ENCODE measurements around the gene LPCAT2. TPM values are rescaled to one million over a fixed set of nuclear protein-coding genes. Genes with fewer than 3 reads are reported as not detected.

Gene LPCAT2
- total and polyA plus RNA-seq, 2 of the 8 experiments (the other 6 are each of a cell fraction or from before 2014, with no cell fraction given): 2.2 to 10.6 TPM

GRCh38 chr16:55467898-55468297 lies 41.0 kb upstream of the LPCAT2 start:
- H4K20me1 ChIP-seq (replicated peaks in 1 of 2; ENCODE audit: control insufficient read depth in 1 of 2, insufficient read depth in 2 of 2, low read length in 2 of 2): no peaks in the 10 kb centered on the region
- H3K23ac ChIP-seq (ENCODE audit: insufficient read length): no peak overlapping the region
- no peak overlapping the region for H2BK12ac ChIP-seq (ENCODE audit: low read depth, low read length)
- DNase-seq (ENCODE audit: low read depth in 1 of 2, low spot score in 2 of 2): no peak
- no peaks in the 10 kb centered on the region for H3K79me2 ChIP-seq (ENCODE audit: control insufficient read depth in 1 of 2, insufficient read depth in 2 of 2, low read length in 2 of 2)
- no peak overlapping the region for H3K4me3 ChIP-seq (ENCODE audit: extremely low read depth in 1 of 4, insufficient read depth in 2 of 4, low read depth in 3 of 4, low read length in 4 of 4)
- H3K79me1 ChIP-seq (ENCODE audit: low read depth, low read length): no peaks in the 10 kb centered on the region
- peaks cover 0 to 4% (median 0%) of the 10 kb centered on the region in 4 experiments; a peak in 4 of 7 replicates for H3K4me1 ChIP-seq (replicated peaks in 1 of 4; ENCODE audit: control insufficient read depth in 3 of 4, insufficient read depth in 4 of 4, low read length in 3 of 4)
- no peak overlapping the region for H2BK120ac ChIP-seq (replicated peaks; ENCODE audit: low read depth, low read length)
- no peak overlapping the region for H2AK5ac ChIP-seq (ENCODE audit: low read depth, low read length)
- H4K5ac ChIP-seq (ENCODE audit: insufficient read length, low read depth, low read length): no peak overlapping the region
- H2BK5ac ChIP-seq (ENCODE audit: low read depth, low read length): no peak overlapping the region
- peaks cover 0 to 1% (median 0%) of the 10 kb centered on the region in 4 experiments; a peak in 5 of 7 replicates for H3K27me3 ChIP-seq (replicated peaks in 1 of 4; ENCODE audit: control insufficient read depth in 3 of 4, extremely low read depth in 1 of 4, insufficient read depth in 3 of 4, low read length in 3 of 4)
- H3K9me3 ChIP-seq (ENCODE audit: insufficient read depth in 2 of 2, low read depth in 1 of 2, low read length in 1 of 2): no peaks in the 10 kb centered on the region
- no peak overlapping the region for H3K27ac ChIP-seq (ENCODE audit: low read depth, low read length)
- H2AFZ ChIP-seq (ENCODE audit: low read length): no peak overlapping the region
- FAIRE-seq: no peak
- H2BK15ac ChIP-seq (ENCODE audit: low read length): no peak overlapping the region
- ChIA-PET POLR2A (ENCODE audit: partially characterized antibody) (no interaction called here), CTCF (ENCODE audit: partially characterized antibody) (interaction anchor here (0.8 to 19.1 kb wide), 7 partner anchors 12 to 238 kb away, joined by 3 to 446 read pairs (median 3); partner anchors contain the start of genes MMP2 and SLC6A2)
- no peak overlapping the region for H4K8ac ChIP-seq (ENCODE audit: extremely low read depth, insufficient read depth, low read length)
- no peaks in the 10 kb centered on the region for H3K23me2 ChIP-seq (ENCODE audit: low read depth, low read length)
- no peak overlapping the region for H3K4ac ChIP-seq (replicated peaks; ENCODE audit: insufficient read length, low read depth, low read length)
- H4K91ac ChIP-seq (replicated peaks; ENCODE audit: insufficient read length, low read length): no peak overlapping the region
- no peak overlapping the region for H3K14ac ChIP-seq (ENCODE audit: insufficient read length)
- TF ChIP-seq TEAD4 (IDR thresholded peaks at IDR 0.05; ENCODE audit: low read depth, low read length): peak; percentile 35; the same call in 1 of the 2 replicates
- no peak for TF ChIP-seq CEBPB (IDR thresholded peaks at IDR 0.05; ENCODE audit: low read depth, low read length)
- 75% methylated on average over 3 of the region's 3 CpGs; no CpG with 5 or more reads in 1 of the 2 experiments for WGBS, 2 experiments (ENCODE audit: extremely low coverage in 1 of 2, insufficient coverage in 1 of 2, insufficient read length in 1 of 2, insufficient replicate concordance in 2 of 2, low coverage in 1 of 2, low lambda C conversion rate in 2 of 2, missing lambda C conversion rate in 1 of 2)
- no peak overlapping the region for H3K56ac ChIP-seq (replicated peaks; ENCODE audit: insufficient read length, low read depth, low read length)
- no peak overlapping the region for H2BK20ac ChIP-seq (ENCODE audit: low read length)
- H3K9ac ChIP-seq (replicated peaks in 1 of 4; ENCODE audit: extremely low read depth in 1 of 4, low read depth in 3 of 4, low read length in 3 of 4): no peak overlapping the region
- no peak overlapping the region for H3K4me2 ChIP-seq (ENCODE audit: insufficient read depth in 1 of 2, low read depth in 2 of 2, low read length in 2 of 2)
- no peaks in the 10 kb centered on the region for H3K36me3 ChIP-seq (ENCODE audit: control insufficient read depth in 2 of 4, insufficient read depth in 4 of 4, low read length in 3 of 4)
- H3K18ac ChIP-seq (ENCODE audit: extremely low read depth, low read length): no peak overlapping the region
